SK-N-SH (cell line): ENCODE measurements around the gene SACM1L. TPM values are rescaled to one million over a fixed set of nuclear protein-coding genes. Genes with fewer than 3 reads are reported as not detected.

Source experiments
- CTCF ChIA-PET: fragments of 300-600, 350-600 bp; formaldehyde crosslinking; extraction: SDS; loops from one replicate; lab custom pipeline; 2021; lab: Yijun Ruan, JAX
- POLR2A ChIA-PET: fragments of 350-600 bp; sonication (Branson Sonifier 250); formaldehyde crosslinking; extraction: SDS; loops from one replicate; lab custom pipeline; 2020; ENCODE audit warnings: antibody characterized with exemption, inconsistent platforms; lab: Yijun Ruan, JAX
- DNase-seq: peaks from one replicate; pipeline ENCODE4 v3.0.0; 2012
- H2AFZ ChIP-seq: fragments of 200-600 bp; sonication (generic); 2 replicates; pipeline ENCODE4 v1.8.1; 2016; ENCODE audit warnings: antibody characterized with exemption, mild to moderate bottlenecking, low read depth
- H3F3A ChIP-seq: fragments of 200-600 bp; sonication (generic); replicated peaks from 2 replicates; pipeline ENCODE3; 2016; ENCODE audit warnings: antibody characterized with exemption, mild to moderate bottlenecking; ENCODE audit not compliant: insufficient read depth
- H3K27ac ChIP-seq, 2 experiments: fragments of 200-500 bp in 1 of 2; fragments of 200-600 bp in 1 of 2; sonication (Bioruptor generic) in 1 of 2; sonication (generic), shearing (Covaris generic) in 1 of 2; 2 replicates each; pipeline versions ENCODE4 v1.5.1 to v1.6.1; 2014 to 2016; ENCODE audit warnings: low read depth in 2 of 2, inconsistent platforms in 1 of 2, low read length in 1 of 2, mild to moderate bottlenecking in 1 of 2, mixed read lengths in 1 of 2
- H3K27me3 ChIP-seq: fragments of 200-600 bp; sonication (generic), shearing (Covaris generic); 2 replicates; pipeline ENCODE4 v1.6.1; 2016; ENCODE audit warnings: mixed run types; ENCODE audit not compliant: insufficient read depth
- H3K36me3 ChIP-seq, 2 experiments: fragments of 200-500 bp in 1 of 2; fragments of 200-600 bp in 1 of 2; sonication (Bioruptor generic) in 1 of 2; sonication (generic) in 1 of 2; replicated peaks in 1 of 2; 2 replicates each; pipeline versions ENCODE3 to v1.5.1; 2014 to 2016; ENCODE audit warnings: low read length in 1 of 2, mild to moderate bottlenecking in 1 of 2; ENCODE audit not compliant: insufficient read depth in 2 of 2, control insufficient read depth in 1 of 2
- H3K4me1 ChIP-seq, 2 experiments: fragments of 200-500 bp in 1 of 2; fragments of 200-600 bp in 1 of 2; sonication (Bioruptor generic) in 1 of 2; sonication (generic), shearing (Covaris generic) in 1 of 2; 2 replicates each; pipeline versions ENCODE4 v1.5.1 to v1.6.1; 2014 to 2016; ENCODE audit warnings: low read depth in 1 of 2, low read length in 1 of 2, mixed run types in 1 of 2; ENCODE audit not compliant: insufficient read depth in 2 of 2, control insufficient read depth in 1 of 2
- H3K4me2 ChIP-seq: fragments of 200-600 bp; sonication (generic), shearing (Covaris generic); 2 replicates; pipeline ENCODE4 v1.6.1; 2017; ENCODE audit warnings: mixed run types
- H3K4me3 ChIP-seq, 2 experiments: fragments of 200-500 bp in 1 of 2; fragments of 200-600 bp in 1 of 2; sonication (Bioruptor generic) in 1 of 2; sonication (generic), shearing (Covaris generic) in 1 of 2; 2 replicates each; pipeline versions ENCODE4 v1.5.1 to v1.8.1; 2014 to 2016; ENCODE audit warnings: low read depth in 2 of 2, inconsistent platforms in 1 of 2, low read length in 1 of 2, mild to moderate bottlenecking in 1 of 2, mixed read lengths in 1 of 2, moderate library complexity in 1 of 2
- H3K79me2 ChIP-seq: fragments of 200-600 bp; sonication (generic); 2 replicates; pipeline ENCODE4 v1.8.1; 2017; ENCODE audit warnings: mild to moderate bottlenecking; ENCODE audit not compliant: insufficient read depth
- H3K9ac ChIP-seq: fragments of 200-600 bp; sonication (generic); 2 replicates; pipeline ENCODE4 v1.6.1; 2017; ENCODE audit warnings: mixed run types
- H3K9me2 ChIP-seq: fragments of 200-600 bp; sonication (generic); 2 replicates; pipeline ENCODE4 v1.6.1; 2017; ENCODE audit warnings: mixed run types
- H3K9me3 ChIP-seq: fragments of 200-600 bp; sonication (generic); 2 replicates; pipeline ENCODE4 v1.6.1; 2017; ENCODE audit warnings: mixed run types, mild to moderate bottlenecking, moderate library complexity
- H4K20me1 ChIP-seq: fragments of 200-600 bp; sonication (generic); 2 replicates; pipeline ENCODE4 v1.6.1; 2017; ENCODE audit warnings: mild to moderate bottlenecking, mixed run types; ENCODE audit not compliant: insufficient read depth
- ELF1 ChIP-seq: IDR thresholded peaks from 2 replicates; pipeline ENCODE4 v1.4.0; 2012
- EP300 ChIP-seq, 2 experiments: IDR thresholded peaks; 2 replicates each; pipeline versions ENCODE4 v1.4.0 to v1.6.1; 2012; ENCODE audit warnings: borderline replicate concordance in 1 of 2, low read depth in 1 of 2, low read length in 1 of 2
- EZH2phosphoT487 ChIP-seq: fragments of 200-600 bp; sonication (generic); IDR thresholded peaks from 2 replicates; pipeline ENCODE4 v1.6.1; 2017; ENCODE audit warnings: low read depth, mixed run types, mild to moderate bottlenecking, antibody characterized with exemption, moderate library complexity, borderline replicate concordance
- FOSL2 ChIP-seq: IDR thresholded peaks from 2 replicates; pipeline ENCODE4 v1.4.0; 2012; ENCODE audit warnings: low read depth, mild to moderate bottlenecking, moderate library complexity, borderline replicate concordance
- FOXJ3 ChIP-seq: sonication (generic); formaldehyde crosslinking; IDR thresholded peaks from 2 replicates; pipeline ENCODE4 v1.5.1; 2020; ENCODE audit warnings: mild to moderate bottlenecking, missing genetic modification reagents
- FOXM1 ChIP-seq: IDR thresholded peaks from 2 replicates; pipeline ENCODE4 v1.4.0; 2012; ENCODE audit warnings: low read depth, mild to moderate bottlenecking
- NFIC ChIP-seq: IDR thresholded peaks from 2 replicates; pipeline ENCODE4 v1.4.0; 2012; ENCODE audit warnings: borderline replicate concordance
- NRF1 ChIP-seq: IDR thresholded peaks from 2 replicates; pipeline ENCODE4 v1.6.1; 2012; ENCODE audit warnings: low read depth, mild to moderate bottlenecking, low read length
- RAD21 ChIP-seq: IDR thresholded peaks from 2 replicates; pipeline ENCODE4 v1.6.1; 2012; ENCODE audit warnings: mild to moderate bottlenecking, low read length
- RCOR1 ChIP-seq: fragments of 150-350 bp; IDR thresholded peaks from 2 replicates; pipeline ENCODE4 v1.6.1; 2017; ENCODE audit warnings: antibody characterized with exemption, low read length
- RFX5 ChIP-seq: IDR thresholded peaks from 2 replicates; pipeline ENCODE4 v1.6.1; 2012; ENCODE audit warnings: mild to moderate bottlenecking, improper control_type of control experiment, low read length
- RXRA ChIP-seq: IDR thresholded peaks from 2 replicates; pipeline ENCODE4 v1.4.0; 2012; ENCODE audit warnings: low read depth, mild to moderate bottlenecking, borderline replicate concordance
- SIN3A ChIP-seq: IDR thresholded peaks from 2 replicates; pipeline ENCODE4 v1.6.1; 2012; ENCODE audit warnings: low read depth, mild to moderate bottlenecking, low read length, moderate library complexity, borderline replicate concordance
- SMC3 ChIP-seq: IDR thresholded peaks from 2 replicates; pipeline ENCODE4 v1.6.1; 2012; ENCODE audit warnings: low read depth, low read length, improper control_type of control experiment
- TAF1 ChIP-seq: IDR thresholded peaks from 2 replicates; pipeline ENCODE4 v1.6.1; 2012; ENCODE audit warnings: low read depth, mild to moderate bottlenecking, low read length, moderate library complexity, borderline replicate concordance
- TEAD4 ChIP-seq: IDR thresholded peaks from 2 replicates; pipeline ENCODE4 v1.4.0; 2012; ENCODE audit warnings: mild to moderate bottlenecking, borderline replicate concordance; ENCODE audit not compliant: insufficient read depth
- USF1 ChIP-seq: IDR thresholded peaks from 2 replicates; pipeline ENCODE4 v1.4.0; 2012; ENCODE audit warnings: low read depth, borderline replicate concordance
- USF2 ChIP-seq: fragments of 150-350 bp; IDR thresholded peaks from 2 replicates; pipeline ENCODE4 v1.6.1; 2017; ENCODE audit warnings: antibody characterized with exemption, low read length, low read depth, borderline replicate concordance
- WGBS: methylation state at CpG from one replicate; pipeline ENCODE4 v1.1.6; 2017; ENCODE audit warnings: low lambda C conversion rate; 5-methylcytosine and 5-hydroxymethylcytosine counted together
- polyA plus RNA-seq, 3 experiments: library from polyadenylated mRNA; depleted of rRNA; stranded (reverse); fragments of >200 nt; gene quantifications; 2 replicates each; pipeline ENCODE4 v1.2.3, GENCODE V29; 2012
- TF ChIP-seq, protein P1 (sequence below): fragments of 150-350 bp; IDR thresholded peaks from 2 replicates; pipeline ENCODE4 v1.6.1; 2016; ENCODE audit warnings: mild to moderate bottlenecking, low read depth, low read length
- TF ChIP-seq, protein P2 (sequence below): IDR thresholded peaks from 2 replicates; pipeline ENCODE4; 2012
- TF ChIP-seq, protein P3 (sequence below): fragments of 200-600 bp; sonication (generic); IDR thresholded peaks from 2 replicates; pipeline ENCODE4 v1.6.1; 2017; ENCODE audit warnings: antibody characterized with exemption, mild to moderate bottlenecking, moderate library complexity

The SACM1L gene
- polyA plus RNA-seq, 1 of the 3 experiments (the other 2 are of a cell fraction): 11.2 TPM

GRCh38 chr3:45664578-45664977, 24.6 kb upstream of the SACM1L start:
- DNase-seq: no peak
- H2AFZ ChIP-seq: no peak overlapping the region
- CTCF ChIA-PET: interaction anchor here (1.2 to 2.7 kb wide), 4 partner anchors 12 to 624 kb away, joined by 3 to 10 read pairs (median 4); no protein-coding TSS in a partner anchor
- H3F3A ChIP-seq: peaks cover 57% of the 10 kb centered on the region
- POLR2A ChIA-PET: no interaction called here
- H3K4me3 ChIP-seq: no peak overlapping the region
- H3K27me3 ChIP-seq: no peaks in the 10 kb centered on the region
- H3K9me2 ChIP-seq: no peaks in the 10 kb centered on the region
- TF ChIP-seq FOXM1 (no peak), RXRA (no peak), EZH2phosphoT487 (no peak), TAF1 (no peak), EP300 (IDR thresholded peaks at IDR 0.05; ENCODE audit: borderline replicate concordance in 1 of 2, low read depth in 1 of 2, low read length in 1 of 2) (no peak), RFX5 (no peak), USF1 (no peak), FOXJ3 (CRISPR knock-in tag) (no peak), SIN3A (no peak), NRF1 (no peak), FOSL2 (no peak)
- TF ChIP-seq, protein P1, sequence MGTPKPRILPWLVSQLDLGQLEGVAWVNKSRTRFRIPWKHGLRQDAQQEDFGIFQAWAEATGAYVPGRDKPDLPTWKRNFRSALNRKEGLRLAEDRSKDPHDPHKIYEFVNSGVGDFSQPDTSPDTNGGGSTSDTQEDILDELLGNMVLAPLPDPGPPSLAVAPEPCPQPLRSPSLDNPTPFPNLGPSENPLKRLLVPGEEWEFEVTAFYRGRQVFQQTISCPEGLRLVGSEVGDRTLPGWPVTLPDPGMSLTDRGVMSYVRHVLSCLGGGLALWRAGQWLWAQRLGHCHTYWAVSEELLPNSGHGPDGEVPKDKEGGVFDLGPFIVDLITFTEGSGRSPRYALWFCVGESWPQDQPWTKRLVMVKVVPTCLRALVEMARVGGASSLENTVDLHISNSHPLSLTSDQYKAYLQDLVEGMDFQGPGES: no peak
- TF ChIP-seq, protein P2, sequence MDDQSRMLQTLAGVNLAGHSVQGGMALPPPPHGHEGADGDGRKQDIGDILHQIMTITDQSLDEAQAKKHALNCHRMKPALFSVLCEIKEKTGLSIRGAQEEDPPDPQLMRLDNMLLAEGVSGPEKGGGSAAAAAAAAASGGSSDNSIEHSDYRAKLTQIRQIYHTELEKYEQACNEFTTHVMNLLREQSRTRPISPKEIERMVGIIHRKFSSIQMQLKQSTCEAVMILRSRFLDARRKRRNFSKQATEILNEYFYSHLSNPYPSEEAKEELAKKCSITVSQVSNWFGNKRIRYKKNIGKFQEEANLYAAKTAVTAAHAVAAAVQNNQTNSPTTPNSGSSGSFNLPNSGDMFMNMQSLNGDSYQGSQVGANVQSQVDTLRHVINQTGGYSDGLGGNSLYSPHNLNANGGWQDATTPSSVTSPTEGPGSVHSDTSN: no peak
- TF ChIP-seq, all 33 proteins: peak for 0
- Histone ChIP-seq H4K20me1 (peaks cover 11% of the 10 kb centered on the region), H3K27ac (peak overlapping the region in 1 of 2 experiments; percentile 97; a peak in 1 of 4 replicates), H3K4me1 (peaks cover 13 to 33% of the 10 kb centered on the region in 2 experiments; a peak in 3 of 4 replicates), H3K36me3 (peaks cover 3 to 12% of the 10 kb centered on the region in 2 experiments), H3K9ac (no peak overlapping the region), H3K9me3 (no peaks in the 10 kb centered on the region), H3K4me2 (no peak overlapping the region), H3K79me2 (peaks cover 53% of the 10 kb centered on the region)
- WGBS: 90% methylated on average over 10 of the region's 10 CpGs

- Histone ChIP-seq H3K36me3 (peaks cover 6 to 16% of the 10 kb centered on the region in 2 experiments), H3K4me1 (peaks cover 13 to 33% of the 10 kb centered on the region in 2 experiments; a peak in 3 of 4 replicates), H3K9me2 (no peaks in the 10 kb centered on the region), H3K27ac (peak overlapping the region in 1 of 2 experiments; percentile 97; a peak in 1 of 4 replicates), H3K79me2 (peaks cover 53% of the 10 kb centered on the region), H3F3A (peaks cover 51% of the 10 kb centered on the region), H3K4me2 (no peak overlapping the region), H4K20me1 (peaks cover 11% of the 10 kb centered on the region), H3K4me3 (0 out of 4 replicates have a peak overlapping the region, but pooled peaks of 1 of the 2 experiments have one; percentile 4), H2AFZ (no peak overlapping the region), H3K9me3 (no peaks in the 10 kb centered on the region), H3K9ac (no peak overlapping the region), H3K27me3 (no peaks in the 10 kb centered on the region)
- peak; percentile 56 for DNase-seq
- ChIA-PET POLR2A (no interaction called here), CTCF (interaction anchor here (0.7 to 5.4 kb wide), 11 partner anchors 9 to 625 kb away, joined by 3 to 33 read pairs (median 4); no protein-coding TSS in a partner anchor)
- WGBS: 92% methylated on average over 9 of the region's 9 CpGs
- TF ChIP-seq RFX5: no peak
- TF ChIP-seq USF2: no peak
- TF ChIP-seq ELF1: no peak
- TF ChIP-seq TEAD4: no peak
- TF ChIP-seq RXRA: no peak
- no peak for TF ChIP-seq EZH2phosphoT487
- no peak for TF ChIP-seq FOXM1
- TF ChIP-seq, protein P3, sequence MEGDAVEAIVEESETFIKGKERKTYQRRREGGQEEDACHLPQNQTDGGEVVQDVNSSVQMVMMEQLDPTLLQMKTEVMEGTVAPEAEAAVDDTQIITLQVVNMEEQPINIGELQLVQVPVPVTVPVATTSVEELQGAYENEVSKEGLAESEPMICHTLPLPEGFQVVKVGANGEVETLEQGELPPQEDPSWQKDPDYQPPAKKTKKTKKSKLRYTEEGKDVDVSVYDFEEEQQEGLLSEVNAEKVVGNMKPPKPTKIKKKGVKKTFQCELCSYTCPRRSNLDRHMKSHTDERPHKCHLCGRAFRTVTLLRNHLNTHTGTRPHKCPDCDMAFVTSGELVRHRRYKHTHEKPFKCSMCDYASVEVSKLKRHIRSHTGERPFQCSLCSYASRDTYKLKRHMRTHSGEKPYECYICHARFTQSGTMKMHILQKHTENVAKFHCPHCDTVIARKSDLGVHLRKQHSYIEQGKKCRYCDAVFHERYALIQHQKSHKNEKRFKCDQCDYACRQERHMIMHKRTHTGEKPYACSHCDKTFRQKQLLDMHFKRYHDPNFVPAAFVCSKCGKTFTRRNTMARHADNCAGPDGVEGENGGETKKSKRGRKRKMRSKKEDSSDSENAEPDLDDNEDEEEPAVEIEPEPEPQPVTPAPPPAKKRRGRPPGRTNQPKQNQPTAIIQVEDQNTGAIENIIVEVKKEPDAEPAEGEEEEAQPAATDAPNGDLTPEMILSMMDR: peak; percentile 62
- peak; percentile 40 for TF ChIP-seq SMC3
- no peak for TF ChIP-seq RCOR1
- TF ChIP-seq NFIC: peak; percentile 75
- TF ChIP-seq RAD21: peak; percentile 53
- no peak for TF ChIP-seq EP300 (IDR thresholded peaks at IDR 0.05; ENCODE audit: borderline replicate concordance in 1 of 2, low read depth in 1 of 2, low read length in 1 of 2)
Observed at GRCh38 chr3:45665101-45665572, 24.1 kb upstream of the SACM1L start.
